SK-N-MC (cell line): ENCODE data around the gene NOC4L.

ENCODE experiments used
- DNase-seq: peaks from one replicate; pipeline ENCODE4 v3.0.0-alpha.2; 2011; ENCODE audit warnings: low read depth, low spot score
- H3K27ac ChIP-seq: fragments of 200-600 bp; sonication (generic); 2 replicates; pipeline ENCODE4 v1.5.1; 2016; ENCODE audit warnings: mixed run types
- H3K36me3 ChIP-seq: fragments of 200-600 bp; sonication (generic); 2 replicates; pipeline ENCODE4 v1.6.1; 2017; ENCODE audit warnings: antibody characterized with exemption, low read length, mixed read lengths; ENCODE audit not compliant: insufficient read depth
- H3K4me3 ChIP-seq: fragments of 200-600 bp; sonication (generic); 2 replicates; pipeline ENCODE4 v1.5.1; 2016
- H3K9ac ChIP-seq: fragments of 200-600 bp; sonication (generic); 2 replicates; pipeline ENCODE4 v1.8.0; 2017; ENCODE audit warnings: mixed run types, mixed read lengths; ENCODE audit not compliant: insufficient read length
- H3K9me3 ChIP-seq: fragments of 200-600 bp; sonication (generic); 2 replicates; pipeline ENCODE4 v1.6.1; 2017; ENCODE audit warnings: low read depth, mild to moderate bottlenecking, antibody characterized with exemption, low read length, moderate library complexity, mixed read lengths
- EZH2 ChIP-seq: fragments of 200-600 bp; sonication (generic); IDR thresholded peaks from one replicate; pipeline ENCODE4 v1.6.1; 2017; ENCODE audit warnings: antibody characterized with exemption
- FOXP2 ChIP-seq: optimal IDR thresholded peaks from 2 replicates; pipeline ENCODE3; 2011; ENCODE audit warnings: mild to moderate bottlenecking, moderate library complexity; ENCODE audit not compliant: insufficient read depth; ENCODE audit errors: extremely low read length, control extremely low read depth
- POLR2AphosphoS5 ChIP-seq: IDR thresholded peaks from 2 replicates; pipeline ENCODE4 v1.6.1; 2012; ENCODE audit warnings: mild to moderate bottlenecking, low read depth, low read length, borderline replicate concordance

NOC4L gene

DNA sequence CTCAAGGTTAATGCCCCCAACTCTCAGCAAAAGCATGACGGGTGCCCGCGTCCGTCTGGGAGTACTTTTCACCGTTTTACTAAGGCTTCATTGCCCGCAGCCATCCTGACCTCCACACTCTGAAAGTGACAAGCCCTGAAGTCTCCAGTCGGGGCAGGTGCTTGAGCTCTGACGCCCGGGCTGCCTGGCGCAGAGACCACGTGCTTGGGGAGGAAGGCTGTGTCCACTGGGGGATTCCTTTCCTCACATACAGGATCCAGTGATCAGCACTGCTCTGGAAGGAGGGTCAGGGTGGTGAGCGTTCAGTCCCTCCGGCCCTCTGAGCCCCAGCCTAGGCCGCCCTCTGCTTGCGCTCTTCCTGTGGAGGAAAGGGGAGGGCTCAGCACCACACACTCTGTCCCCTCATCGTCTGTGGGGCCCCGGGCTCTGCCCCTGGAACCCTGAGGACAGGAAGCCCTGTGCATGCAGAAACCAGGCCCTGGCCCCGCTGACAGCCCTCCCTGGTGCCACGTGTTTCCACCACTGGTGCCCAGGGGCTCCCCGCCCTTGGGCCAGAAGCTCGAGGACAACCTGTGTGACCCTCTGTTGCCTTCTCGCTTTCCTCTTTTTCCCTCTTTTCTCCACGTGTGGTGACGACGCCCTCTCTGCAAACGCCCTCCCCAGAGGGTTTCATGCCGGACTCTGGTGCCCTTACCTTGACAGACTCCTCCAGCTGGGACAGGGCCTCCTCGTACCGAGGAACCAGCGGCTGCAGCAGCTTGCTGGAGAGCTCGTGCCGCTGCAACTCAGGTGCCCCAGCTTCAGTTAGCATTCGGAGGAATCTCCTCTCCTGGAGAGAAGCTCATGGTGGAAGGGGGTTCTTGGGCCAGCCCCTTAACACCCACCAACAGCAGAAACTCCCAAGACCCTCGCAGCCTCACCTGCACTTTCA is 5.1 kb upstream of the NOC4L start:
- Histone ChIP-seq H3K4me3 (no peak overlapping the region), H3K9me3 (no peaks in the 10 kb centered on the region), H3K36me3 (peaks cover 38% of the 10 kb centered on the region; the same call in 1 of the 2 replicates), H3K27ac (no peak overlapping the region), H3K9ac (no peak overlapping the region)
- TF ChIP-seq EZH2 (no peak), FOXP2 (no peak), POLR2AphosphoS5 (no peak)
- no peak for DNase-seq

DNA sequence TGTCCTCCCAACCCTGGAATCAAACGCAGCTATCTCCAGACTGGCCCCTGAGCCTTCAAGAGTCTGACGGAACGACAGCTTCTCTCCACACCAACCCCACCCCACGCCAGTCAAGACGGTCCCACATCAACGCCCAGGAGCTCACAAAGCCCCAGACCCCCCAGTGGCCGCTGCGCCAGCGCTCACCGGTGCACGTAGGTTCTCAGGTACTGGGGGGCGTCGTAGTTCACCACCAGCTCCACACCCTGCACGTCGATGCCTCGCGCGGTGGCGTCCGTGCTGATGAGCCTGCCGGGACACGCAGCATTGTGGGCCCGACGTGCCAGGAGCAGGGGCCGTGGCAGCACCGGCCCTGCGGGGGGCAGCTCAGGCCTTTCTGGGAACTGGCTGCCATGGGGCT is 4.3 kb upstream of the NOC4L start:
- H3K9ac ChIP-seq = no peak overlapping the region
- TF ChIP-seq FOXP2 (no peak), POLR2AphosphoS5 (no peak), EZH2 (no peak)
- H3K9me3 ChIP-seq = no peaks in the 10 kb centered on the region
- H3K4me3 ChIP-seq = no peak overlapping the region
- no peak for DNase-seq
- peaks cover 38% of the 10 kb centered on the region; the same call in 1 of the 2 replicates for H3K36me3 ChIP-seq
- no peak overlapping the region for H3K27ac ChIP-seq

- Histone ChIP-seq H3K9ac (no peak overlapping the region), H3K4me3 (no peak overlapping the region), H3K36me3 (peaks cover 38% of the 10 kb centered on the region; the same call in 1 of the 2 replicates), H3K27ac (no peak overlapping the region), H3K9me3 (no peaks in the 10 kb centered on the region)
- DNase-seq = no peak
- no peak for TF ChIP-seq POLR2AphosphoS5
- no peak for TF ChIP-seq EZH2
- TF ChIP-seq FOXP2 = no peak
Measured at GRCh38 chr12:132140501-132140900, 3.8 kb upstream of the NOC4L start.

- Histone ChIP-seq H3K4me3 (no peak overlapping the region), H3K27ac (no peak overlapping the region), H3K9ac (no peak overlapping the region), H3K36me3 (peaks cover 38% of the 10 kb centered on the region; the same call in 1 of the 2 replicates), H3K9me3 (no peaks in the 10 kb centered on the region)
- TF ChIP-seq EZH2 (no peak), FOXP2 (no peak), POLR2AphosphoS5 (no peak)
- no peak for DNase-seq
Measured at GRCh38 chr12:132140918-132141841, 3.1 kb upstream of the NOC4L start.

DNA sequence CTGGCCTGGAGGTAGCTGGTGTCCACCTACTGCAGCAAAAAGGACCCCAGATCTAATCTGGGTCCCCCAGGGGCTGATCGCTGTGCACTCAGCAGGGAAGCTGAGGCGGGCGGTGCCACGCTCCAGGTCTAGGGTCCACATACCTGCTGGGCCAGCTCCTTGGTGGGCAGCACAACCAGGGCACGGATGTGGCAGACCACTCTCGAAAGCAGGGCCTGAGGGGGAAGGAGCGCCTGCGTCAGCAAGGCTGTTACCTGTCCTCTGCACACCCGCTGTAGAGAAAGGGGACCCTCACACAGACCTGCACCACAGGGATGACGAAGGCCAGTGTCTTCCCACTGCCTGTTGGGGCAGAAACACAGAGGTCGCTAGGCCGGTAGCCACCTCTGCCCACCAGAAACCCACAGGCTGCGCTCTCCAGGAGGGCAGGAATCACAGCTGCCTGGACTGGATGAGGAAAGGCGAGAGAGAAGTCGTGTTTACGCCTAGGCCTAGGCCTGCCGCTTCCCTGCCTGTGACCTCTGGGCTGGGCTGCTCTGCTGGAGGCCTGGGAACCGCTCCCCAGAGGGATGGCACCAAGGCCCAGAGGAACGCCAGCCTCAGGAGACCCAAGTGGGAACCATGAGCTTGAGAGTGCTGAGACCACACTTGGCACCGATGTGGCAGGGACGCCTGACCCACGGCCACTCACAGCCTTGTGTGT is 2.1 kb upstream of the NOC4L start:
- TF ChIP-seq FOXP2 (no peak), EZH2 (no peak), POLR2AphosphoS5 (no peak)
- Histone ChIP-seq H3K4me3 (no peak overlapping the region), H3K27ac (no peak overlapping the region), H3K36me3 (peaks cover 38% of the 10 kb centered on the region; the same call in 1 of the 2 replicates), H3K9ac (no peak overlapping the region), H3K9me3 (no peaks in the 10 kb centered on the region)
- no peak for DNase-seq

- DNase-seq = no peak
- Histone ChIP-seq H3K27ac (no peak overlapping the region), H3K9me3 (no peaks in the 10 kb centered on the region), H3K9ac (peak overlapping the region; percentile 75), H3K36me3 (peaks cover 44% of the 10 kb centered on the region; the same call in 1 of the 2 replicates), H3K4me3 (peak overlapping the region; percentile 94)
- no peak for TF ChIP-seq POLR2AphosphoS5
Measured at GRCh38 chr12:132142679-132143335, 1.4 kb upstream of the NOC4L start.

- no peaks in the 10 kb centered on the region for H3K9me3 ChIP-seq
- TF ChIP-seq EZH2 = no peak
- TF ChIP-seq POLR2AphosphoS5 = no peak
- TF ChIP-seq FOXP2 = no peak
- peak overlapping the region; percentile 94 for H3K4me3 ChIP-seq
- peaks cover 49% of the 10 kb centered on the region; the same call in 1 of the 2 replicates for H3K36me3 ChIP-seq
- DNase-seq = no peak
- no peak overlapping the region for H3K27ac ChIP-seq
- H3K9ac ChIP-seq = peak overlapping the region; percentile 75
Measured at GRCh38 chr12:132143336-132144071, 753 bp upstream of the NOC4L start.
